Ecto neural progenitor cell (in vitro differentiated cells): Measurements from ENCODE around the gene XYLT1.
"Not testable (repeated sequence)": the region's sequence is repeated elsewhere in the genome, so short reads cannot be mapped to it uniquely, and the experiment has no call there.

Experiments
- DNase-seq: peaks from one replicate; pipeline ENCODE4 v3.0.0-alpha.2; 2018; ENCODE audit warnings: low spot score

The XYLT1 gene

GRCh38 chr16:17426451-17426850, 44.3 kb downstream of the XYLT1 start:
- DNase-seq, result no peak

GRCh38 chr16:17424771-17425170, 46.0 kb downstream of the XYLT1 start:
- DNase-seq, result no peak

- DNase-seq, result no peak
Measured at GRCh38 chr16:17423221-17423620, 47.5 kb downstream of the XYLT1 start.

GRCh38 chr16:17420816-17421215, 49.9 kb downstream of the XYLT1 start:
- DNase-seq, result no peak

DNA sequence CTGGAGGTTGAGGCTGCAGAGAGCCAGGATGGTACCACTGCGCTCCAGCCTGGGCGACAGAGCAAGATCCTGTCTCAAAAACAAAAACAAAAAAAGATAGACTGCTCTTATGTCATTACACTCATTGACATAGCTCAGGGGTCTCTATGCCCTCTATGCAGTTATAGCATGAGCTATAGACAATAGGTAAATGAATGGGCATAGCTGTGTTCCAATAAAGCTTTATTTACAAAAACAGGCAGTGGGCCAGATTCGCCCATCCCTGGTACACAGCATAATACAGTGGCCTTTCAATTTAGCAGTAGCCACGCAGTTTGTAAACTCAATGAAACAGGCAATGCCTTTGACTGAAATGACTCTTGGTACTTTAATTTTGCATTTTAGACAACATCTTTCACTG, 51.5 kb downstream of the XYLT1 start:
- DNase-seq, result no peak

DNA sequence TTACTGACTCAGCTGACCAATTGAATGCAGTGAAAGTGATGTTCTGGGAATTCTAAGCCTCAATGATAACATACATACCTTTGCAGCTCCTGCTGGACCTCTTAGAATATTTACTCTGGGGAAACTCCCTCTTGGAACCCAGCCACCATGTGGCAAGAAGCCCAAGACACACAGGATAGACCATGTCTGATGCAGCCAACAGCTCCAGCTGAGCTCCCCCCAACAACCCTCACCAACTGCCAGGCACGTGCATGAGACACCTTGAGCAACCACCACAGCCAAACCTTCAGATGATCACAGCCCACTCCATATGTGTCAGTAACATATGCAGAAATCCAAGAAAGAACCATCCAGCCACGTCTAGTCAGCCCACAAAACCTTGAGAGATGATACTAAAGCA, 53.0 kb downstream of the XYLT1 start:
- DNase-seq, result no peak

- no peak for DNase-seq
Measured at GRCh38 chr16:17416461-17417311, 54.1 kb downstream of the XYLT1 start.

GRCh38 chr16:17414916-17415315, 55.8 kb downstream of the XYLT1 start:
- DNase-seq, result no peak

GRCh38 chr16:17414421-17414820, 56.3 kb downstream of the XYLT1 start:
- no peak for DNase-seq

GRCh38 chr16:17413508-17413907, 57.3 kb downstream of the XYLT1 start:
- DNase-seq, result no peak

- DNase-seq, result no peak
Measured at GRCh38 chr16:17412791-17413190, 58.0 kb downstream of the XYLT1 start.

- DNase-seq, result no peak
Measured at GRCh38 chr16:17412221-17412620, 58.5 kb downstream of the XYLT1 start.

DNA sequence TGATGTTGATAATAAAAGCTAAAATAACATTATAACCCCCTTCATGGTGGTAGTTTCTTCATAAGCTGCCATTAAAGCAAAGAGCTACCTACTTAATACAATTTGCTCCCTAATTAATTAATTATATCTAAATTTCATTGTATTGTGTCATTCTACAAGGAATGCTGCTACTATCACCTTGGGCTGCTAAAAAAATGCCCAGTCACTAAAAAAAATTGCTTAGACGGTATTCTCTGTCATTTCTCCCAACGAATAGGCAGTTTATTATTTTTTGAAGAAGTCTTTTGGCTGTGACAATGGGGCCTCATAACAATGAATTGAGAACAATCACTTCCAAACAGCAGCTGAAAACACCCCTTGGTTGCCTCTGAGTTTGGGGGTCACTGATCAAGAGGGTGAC, 59.5 kb downstream of the XYLT1 start:
- DNase-seq, result no peak

- DNase-seq, result not testable (repeated sequence)
Measured at GRCh38 chr16:17410316-17410715, 60.4 kb downstream of the XYLT1 start.

DNA sequence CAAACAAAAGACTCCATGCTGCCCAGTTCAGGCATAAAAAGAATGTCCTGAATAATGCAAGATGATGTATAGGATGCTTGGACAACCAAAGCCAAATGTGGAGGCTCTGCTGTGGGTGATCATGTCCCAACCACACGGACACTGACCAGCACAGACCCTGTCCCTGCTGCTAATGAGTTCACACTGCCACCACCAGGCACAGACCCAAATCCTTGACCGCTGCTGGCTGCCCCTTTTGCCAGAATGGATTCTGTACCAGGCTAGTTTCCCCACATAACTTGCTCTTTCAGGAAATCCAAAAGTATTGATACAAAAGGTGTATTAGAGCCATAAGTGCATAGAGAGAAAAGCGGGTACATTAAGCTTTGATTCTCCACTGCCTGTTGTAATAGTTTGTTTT, 60.9 kb downstream of the XYLT1 start:
- no peak for DNase-seq

DNA sequence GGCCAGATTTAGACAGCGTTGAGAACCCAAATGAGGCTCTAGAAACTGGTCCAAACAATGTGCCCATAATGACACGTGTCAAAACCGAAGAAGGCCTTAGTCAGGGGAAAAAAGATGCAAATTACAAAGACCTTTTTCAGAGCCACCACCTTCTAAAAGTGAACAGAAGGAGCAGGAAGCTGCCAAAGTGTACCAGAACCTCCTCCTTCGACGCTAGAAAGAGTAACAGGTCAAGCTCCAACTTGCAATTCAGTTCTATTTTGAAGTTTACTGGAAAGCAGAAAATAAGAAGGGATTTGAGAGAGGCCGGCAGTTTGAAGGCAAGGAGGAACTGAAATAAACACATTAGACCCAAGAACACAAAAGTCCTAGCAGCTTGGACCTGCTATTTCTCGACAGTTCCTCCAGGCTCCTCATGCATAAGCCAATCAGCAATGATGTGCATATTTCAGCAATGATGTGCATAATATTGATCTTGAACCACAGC, 61.8 kb downstream of the XYLT1 start:
- DNase-seq, result no peak

GRCh38 chr16:17408296-17408695, 62.5 kb downstream of the XYLT1 start:
- no peak for DNase-seq

- no peak for DNase-seq
Measured at GRCh38 chr16:17407321-17407720, 63.4 kb downstream of the XYLT1 start.

GRCh38 chr16:17404941-17405689, 65.6 kb downstream of the XYLT1 start:
- DNase-seq, result no peak

DNA sequence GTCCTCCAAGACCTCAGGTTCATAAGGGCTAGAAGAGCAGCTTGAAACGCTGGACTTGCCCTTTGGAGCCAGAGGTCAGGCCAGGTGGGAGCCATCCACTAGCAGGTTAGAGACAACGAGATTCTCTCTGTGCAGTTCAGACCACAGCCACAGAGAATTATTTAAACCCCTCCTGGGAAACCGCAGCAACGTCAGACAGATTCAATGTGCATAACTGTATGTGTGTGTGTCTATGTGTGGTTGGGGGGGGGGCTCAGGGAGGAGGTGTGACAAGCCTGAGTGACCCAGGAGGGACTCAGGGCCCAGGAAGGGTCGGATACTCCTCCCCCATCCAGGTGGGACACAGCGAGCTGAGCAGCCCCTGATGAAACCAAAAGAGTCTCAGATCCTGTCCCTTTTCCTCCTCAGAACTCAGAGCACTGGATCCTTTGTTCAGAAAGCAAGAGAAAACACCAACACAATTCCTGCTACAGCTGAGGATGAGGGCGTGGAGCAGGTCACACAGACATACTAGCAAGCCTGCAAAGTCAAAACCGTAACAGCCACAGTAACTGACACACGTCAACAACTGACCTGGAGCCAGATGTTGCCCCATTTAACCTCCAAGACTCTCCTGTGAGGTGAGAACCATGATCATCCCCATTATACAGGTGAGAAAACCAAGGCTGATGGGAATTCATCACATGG, 66.8 kb downstream of the XYLT1 start:
- no peak for DNase-seq

DNA sequence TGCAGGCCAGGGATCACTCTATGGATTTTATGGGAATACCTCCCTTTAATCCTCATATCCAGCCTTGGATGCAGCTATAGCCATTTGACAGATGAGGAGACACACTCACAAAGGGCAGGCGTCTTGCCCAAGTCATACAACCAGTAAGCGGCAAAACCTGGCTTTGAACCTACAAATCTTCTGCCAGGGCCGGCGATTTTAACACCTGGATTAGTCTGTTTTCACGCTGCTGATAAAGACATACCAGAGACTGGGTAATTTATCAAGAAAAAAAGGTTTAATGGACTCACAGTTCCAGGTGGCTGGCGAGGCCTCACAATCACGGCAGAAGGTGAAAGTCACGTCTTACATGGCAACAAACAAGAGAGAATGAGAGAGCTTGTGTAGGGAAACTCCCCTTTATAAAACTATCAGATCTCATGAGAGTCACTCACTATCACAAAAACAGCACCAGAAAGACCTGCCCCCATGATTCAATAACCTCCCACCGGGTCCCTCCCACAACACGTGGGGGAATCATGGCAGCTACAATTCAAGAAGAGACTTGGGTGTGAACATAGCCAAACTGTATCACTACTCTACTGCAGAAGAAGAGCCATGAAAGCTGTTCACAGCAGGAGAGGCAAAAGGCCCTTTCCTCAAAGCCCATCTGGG, 67.5 kb downstream of the XYLT1 start:
- DNase-seq, result no peak

DNA sequence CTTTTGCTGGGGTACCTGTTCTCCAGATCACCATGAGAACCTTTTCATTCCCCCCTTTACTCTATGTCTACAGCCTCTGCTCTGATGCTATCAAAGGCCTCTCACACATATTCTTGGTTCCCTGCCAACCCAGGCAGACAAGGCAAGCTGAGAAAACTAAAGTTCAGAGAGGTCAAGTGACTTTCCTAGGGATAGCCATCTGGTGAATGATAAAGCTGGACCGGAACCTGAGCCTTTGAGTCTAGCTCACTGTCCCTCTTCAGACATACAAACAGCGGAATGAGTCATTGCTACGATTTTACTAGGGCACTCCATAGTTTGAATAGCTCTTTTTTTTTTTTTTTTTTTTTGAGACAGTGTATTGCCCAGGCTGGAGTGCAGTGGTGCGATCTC, 73.3 kb downstream of the XYLT1 start:
- no peak for DNase-seq
